ENCODE data around the gene PHTF2.

PHTF2 gene

GRCh38 chr7:77877791-77878190 lies 79.2 kb downstream of the PHTF2 start:
- no peak for DNase-seq (ENCODE audit: low spot score)

GRCh38 chr7:77878500-77878899 lies 79.9 kb downstream of the PHTF2 start:
- no peak for DNase-seq (ENCODE audit: low spot score)

GRCh38 chr7:77879272-77879671 lies 80.7 kb downstream of the PHTF2 start:
- DNase-seq (ENCODE audit: low spot score), result no peak

- DNase-seq (ENCODE audit: low spot score), result no peak
Measured at GRCh38 chr7:77881871-77882270, 83.3 kb downstream of the PHTF2 start.

- DNase-seq (ENCODE audit: low spot score), result no peak
Measured at GRCh38 chr7:77885155-77885554, 86.6 kb downstream of the PHTF2 start.

- no peak for DNase-seq (ENCODE audit: low spot score)
Measured at GRCh38 chr7:77887567-77887966, 89.0 kb downstream of the PHTF2 start.

GRCh38 chr7:77888998-77889397 lies 90.4 kb downstream of the PHTF2 start:
- no peak for DNase-seq (ENCODE audit: low spot score)

GRCh38 chr7:77893813-77894212 lies 95.2 kb downstream of the PHTF2 start:
- DNase-seq (ENCODE audit: low spot score), result no peak

GRCh38 chr7:77894574-77895091 lies 96.1 kb downstream of the PHTF2 start:
- DNase-seq (ENCODE audit: low spot score), result no peak

- no peak for DNase-seq (ENCODE audit: low spot score)
Measured at GRCh38 chr7:77895905-77896304, 97.3 kb downstream of the PHTF2 start.

- DNase-seq (ENCODE audit: low spot score), result no peak
Measured at GRCh38 chr7:77897004-77897547, 98.5 kb downstream of the PHTF2 start.

- DNase-seq (ENCODE audit: low spot score), result no peak
Measured at GRCh38 chr7:77899516-77899915, 100.9 kb downstream of the PHTF2 start.

- no peak for DNase-seq (ENCODE audit: low spot score)
Measured at GRCh38 chr7:77903597-77903996, 105.0 kb downstream of the PHTF2 start.

GRCh38 chr7:77904252-77904651 lies 105.7 kb downstream of the PHTF2 start:
- no peak for DNase-seq (ENCODE audit: low spot score)

- DNase-seq (ENCODE audit: low spot score), result no peak
Measured at GRCh38 chr7:77907281-77907680, 108.7 kb downstream of the PHTF2 start.

- no peak for DNase-seq (ENCODE audit: low spot score)
Measured at GRCh38 chr7:77908664-77909063, 110.1 kb downstream of the PHTF2 start.

- no peak for DNase-seq (ENCODE audit: low spot score)
Measured at GRCh38 chr7:77910124-77910523, 111.6 kb downstream of the PHTF2 start.

- DNase-seq (ENCODE audit: low spot score), result no peak
Measured at GRCh38 chr7:77912293-77912692, 113.7 kb downstream of the PHTF2 start.

GRCh38 chr7:77913977-77914607 lies 115.5 kb downstream of the PHTF2 start:
- DNase-seq (ENCODE audit: low spot score), result no peak

- DNase-seq (ENCODE audit: low spot score), result no peak
Measured at GRCh38 chr7:77917500-77918262, 119.1 kb downstream of the PHTF2 start.

- DNase-seq (ENCODE audit: low spot score), result no peak
Measured at GRCh38 chr7:77918676-77919075, 120.1 kb downstream of the PHTF2 start.

GRCh38 chr7:77923419-77923818 lies 124.8 kb downstream of the PHTF2 start:
- no peak for DNase-seq (ENCODE audit: low spot score)

- DNase-seq (ENCODE audit: low spot score), result no peak
Measured at GRCh38 chr7:77930496-77930895, 131.9 kb downstream of the PHTF2 start.
